ENCODE measurements around the gene PIK3R3. TPM values are rescaled to one million over a fixed set of nuclear protein-coding genes. Genes with fewer than 3 reads are reported as not detected.
A peak's percentile ranks its signal among the peaks of the same experiment; 100 is the strongest.

The PIK3R3 gene
- total RNA-seq, 3 donors from 2014 or later: 17.9 to 80.3 (median 46.8) TPM

GRCh38 chr1:46176211-46176865 is 43.9 kb upstream of the PIK3R3 start, which contains the start of gene P3R3URF:
Gene P3R3URF (minus strand): TSS chr1:46176488. CDS start chr1:46176471, 17 bp downstream.
- intact Hi-C loops (cut with DNase I; ENCODE audit: low total_unique reads): loop anchor here (5.0 kb wide), 1 partner anchor 139 kb away; no protein-coding TSS in a partner anchor
- no peak for DNase-seq (ENCODE audit: low spot score in 2 of 2)
- Histone ChIP-seq H3K4me3 (peak within 1 kb of the TSS in 1 of 3 donors; percentile 2), H3K27ac (peak within 1 kb of the TSS; percentile 88 to 93), H3K9me3 (no peaks in the 10 kb centered on the region), H3K27me3 (no peaks in the 10 kb centered on the region), H3K4me1 (peaks cover 7 to 20% of the 10 kb centered on the region in 2 donors), H3K36me3 (no peaks in the 10 kb centered on the region)
- no peak for TF ChIP-seq POLR2AphosphoS5 (IDR thresholded peaks at IDR 0.05)
- no peak for TF ChIP-seq CTCF (IDR thresholded peaks at IDR 0.05)
- no peak for TF ChIP-seq POLR2A (IDR thresholded peaks at IDR 0.05)

- Histone ChIP-seq H3K9me3 (no peaks in the 10 kb centered on the region), H3K4me1 (peaks cover 7 to 22% of the 10 kb centered on the region in 2 donors), H3K27me3 (no peaks in the 10 kb centered on the region), H3K36me3 (no peaks in the 10 kb centered on the region), H3K27ac (peak overlapping the region; percentile 88 to 93), H3K4me3 (peak overlapping the region in 1 of 3 donors; percentile 2)
- DNase-seq (ENCODE audit: low spot score in 2 of 2): no peak
- TF ChIP-seq CTCF (IDR thresholded peaks at IDR 0.05) (no peak), POLR2A (IDR thresholded peaks at IDR 0.05) (no peak), POLR2AphosphoS5 (IDR thresholded peaks at IDR 0.05) (no peak)
- intact Hi-C loops (cut with DNase I; ENCODE audit: low total_unique reads): loop anchor here (5.0 kb wide), 1 partner anchor 138 kb away; no protein-coding TSS in a partner anchor
Measured at GRCh38 chr1:46175243-46175642, 42.8 kb upstream of the PIK3R3 start.

- Histone ChIP-seq H3K36me3 (no peaks in the 10 kb centered on the region), H3K27ac (peak within 1 kb of the TSS; percentile 88 to 93), H3K9me3 (no peaks in the 10 kb centered on the region), H3K4me3 (peak within 1 kb of the TSS in 1 of 3 donors; percentile 2), H3K4me1 (peaks cover 7 to 22% of the 10 kb centered on the region in 2 donors), H3K27me3 (no peaks in the 10 kb centered on the region)
- intact Hi-C loops (cut with DNase I; ENCODE audit: low total_unique reads): loop anchor here (5.0 kb wide), 1 partner anchor 137 kb away; no protein-coding TSS in a partner anchor
- TF ChIP-seq POLR2A (IDR thresholded peaks at IDR 0.05) (no peak), POLR2AphosphoS5 (IDR thresholded peaks at IDR 0.05) (peak in 1 of 3 donors; percentile 54)
- peak in 1 of 2 donors; percentile 67 for DNase-seq (ENCODE audit: low spot score in 2 of 2)
Measured at GRCh38 chr1:46174448-46175231, 42.2 kb upstream of the PIK3R3 start, which contains the start of gene TSPAN1. Gene TSPAN1 (plus strand): TSS chr1:46175087. CDS start chr1:46181108, 6,021 bp downstream.

GRCh38 chr1:46173361-46173856 is 41.0 kb upstream of the PIK3R3 start:
- intact Hi-C loops (cut with DNase I; ENCODE audit: low total_unique reads): no loop called here
- no peaks in the 10 kb centered on the region for H3K36me3 ChIP-seq
- no peaks in the 10 kb centered on the region for H3K27me3 ChIP-seq
- TF ChIP-seq CTCF (IDR thresholded peaks at IDR 0.05) (no peak), POLR2AphosphoS5 (IDR thresholded peaks at IDR 0.05) (no peak), POLR2A (IDR thresholded peaks at IDR 0.05) (no peak)
- H3K4me1 ChIP-seq: peaks cover 7 to 22% of the 10 kb centered on the region in 2 donors
- H3K4me3 ChIP-seq: no peak overlapping the region
- peak overlapping the region; percentile 83 to 93 for H3K27ac ChIP-seq
- no peaks in the 10 kb centered on the region for H3K9me3 ChIP-seq
- DNase-seq (ENCODE audit: low spot score in 2 of 2): no peak

GRCh38 chr1:46172321-46172720 is 39.9 kb upstream of the PIK3R3 start:
- TF ChIP-seq CTCF (IDR thresholded peaks at IDR 0.05) (no peak), POLR2A (IDR thresholded peaks at IDR 0.05) (no peak), POLR2AphosphoS5 (IDR thresholded peaks at IDR 0.05) (no peak)
- H3K27ac ChIP-seq: peak overlapping the region; percentile 83 to 93
- no peak for DNase-seq (ENCODE audit: low spot score in 2 of 2)
- H3K4me1 ChIP-seq: peaks cover 7 to 22% of the 10 kb centered on the region in 2 donors
- H3K27me3 ChIP-seq: no peaks in the 10 kb centered on the region
- H3K4me3 ChIP-seq: peak overlapping the region in 1 of 3 donors; percentile 3
- H3K9me3 ChIP-seq: no peaks in the 10 kb centered on the region
- intact Hi-C loops (cut with DNase I; ENCODE audit: low total_unique reads): no loop called here
- H3K36me3 ChIP-seq: no peaks in the 10 kb centered on the region
